Activated B cell treated with CpG ODN at 0.5 μM for 24 hours (primary cell): Measurements from ENCODE around the gene PRSS35. TPM values are rescaled to one million over a fixed set of nuclear protein-coding genes. Genes with fewer than 3 reads are reported as not detected.
"Not testable (repeated sequence)": the region's sequence is repeated elsewhere in the genome, so short reads cannot be mapped to it uniquely, and the experiment has no call there.

Experiments
- ATAC-seq: fragments of 200-7000 bp; cut with Tn5 transposase; one replicate; pipeline ENCODE4 v1.10.0; 2021; ENCODE audit warnings: low read depth, mild to moderate bottlenecking, moderate library complexity
- CTCF ChIA-PET: fragments of 350-600 bp; sonication (Branson Sonifier 250); formaldehyde crosslinking; loops from one replicate; lab custom pipeline; 2021; ENCODE audit warnings: antibody characterized with exemption; lab: Charles Lee
- POLR2A ChIA-PET: fragments of 350-600 bp; sonication (Branson Sonifier 250); formaldehyde crosslinking; loops from one replicate; lab custom pipeline; 2021; ENCODE audit warnings: antibody characterized with exemption; lab: Charles Lee
- DNase-seq: peaks from one replicate; pipeline ENCODE4 v3.0.0; 2022
- H3K27ac Mint-ChIP-seq: one replicate; pipeline ENCODE4 v1.8.0; 2020; ENCODE audit warnings: mixed read lengths
- H3K27me3 Mint-ChIP-seq: one replicate; pipeline ENCODE4 v1.8.0; 2021; ENCODE audit warnings: mixed read lengths
- H3K36me3 Mint-ChIP-seq: one replicate; pipeline ENCODE4 v1.8.0; 2021; ENCODE audit warnings: low read depth, mixed read lengths
- H3K4me1 Mint-ChIP-seq: one replicate; pipeline ENCODE4 v1.8.0; 2021; ENCODE audit warnings: mixed read lengths
- H3K4me3 Mint-ChIP-seq: one replicate; pipeline ENCODE4 v1.8.0; 2020; ENCODE audit warnings: mild to moderate bottlenecking, mixed read lengths
- H3K9me3 Mint-ChIP-seq: one replicate; pipeline ENCODE4 v1.8.0; 2020; ENCODE audit warnings: mixed read lengths
- intact Hi-C: fragments of 100-400 bp; cut with micrococcal nuclease; formaldehyde crosslinking; loops from one replicate; pipeline ENCODE4 v1.15.1; 2024
- total RNA-seq: library from RNA; stranded (reverse); gene quantifications from 2 replicates; pipeline ENCODE4 v1.2.3, GENCODE V29; 2022
- TF ChIP-seq, protein P1 (sequence below): fragments of 200-600 bp; IDR thresholded peaks from one replicate; pipeline ENCODE4 v1.8.0; 2022; ENCODE audit warnings: antibody characterized with exemption, mild to moderate bottlenecking

Gene PRSS35
- total RNA-seq, 1 donor from 2014 or later = not detected

DNA sequence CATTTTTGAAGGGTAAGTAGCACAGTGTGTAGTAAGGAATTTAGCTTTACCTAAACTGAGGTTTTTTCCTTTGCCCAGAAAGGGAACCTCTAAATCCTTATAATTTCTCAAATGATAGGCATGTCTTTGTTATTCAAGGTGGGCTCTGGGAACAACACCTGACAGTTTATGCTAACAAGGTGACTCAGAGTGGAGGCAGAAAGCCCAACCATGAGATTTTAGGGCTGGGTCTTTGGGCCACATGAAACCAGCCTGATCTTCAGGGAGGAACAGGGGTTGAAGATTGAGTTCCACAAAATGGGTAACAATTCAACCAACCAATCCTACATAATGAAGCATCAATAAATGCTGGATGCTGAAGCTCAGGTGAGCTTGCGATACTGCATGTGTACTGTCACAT lies 46.6 kb downstream of the PRSS35 start:
- TF ChIP-seq, protein P1, sequence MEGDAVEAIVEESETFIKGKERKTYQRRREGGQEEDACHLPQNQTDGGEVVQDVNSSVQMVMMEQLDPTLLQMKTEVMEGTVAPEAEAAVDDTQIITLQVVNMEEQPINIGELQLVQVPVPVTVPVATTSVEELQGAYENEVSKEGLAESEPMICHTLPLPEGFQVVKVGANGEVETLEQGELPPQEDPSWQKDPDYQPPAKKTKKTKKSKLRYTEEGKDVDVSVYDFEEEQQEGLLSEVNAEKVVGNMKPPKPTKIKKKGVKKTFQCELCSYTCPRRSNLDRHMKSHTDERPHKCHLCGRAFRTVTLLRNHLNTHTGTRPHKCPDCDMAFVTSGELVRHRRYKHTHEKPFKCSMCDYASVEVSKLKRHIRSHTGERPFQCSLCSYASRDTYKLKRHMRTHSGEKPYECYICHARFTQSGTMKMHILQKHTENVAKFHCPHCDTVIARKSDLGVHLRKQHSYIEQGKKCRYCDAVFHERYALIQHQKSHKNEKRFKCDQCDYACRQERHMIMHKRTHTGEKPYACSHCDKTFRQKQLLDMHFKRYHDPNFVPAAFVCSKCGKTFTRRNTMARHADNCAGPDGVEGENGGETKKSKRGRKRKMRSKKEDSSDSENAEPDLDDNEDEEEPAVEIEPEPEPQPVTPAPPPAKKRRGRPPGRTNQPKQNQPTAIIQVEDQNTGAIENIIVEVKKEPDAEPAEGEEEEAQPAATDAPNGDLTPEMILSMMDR = no peak
- no peak for ATAC-seq
- Mint-ChIP-seq H3K27me3 (no peaks in the 10 kb centered on the region), H3K9me3 (peaks cover 2% of the 10 kb centered on the region), H3K36me3 (no peaks in the 10 kb centered on the region), H3K4me1 (no peaks in the 10 kb centered on the region), H3K27ac (no peak overlapping the region), H3K4me3 (no peak overlapping the region)
- DNase-seq = no peak
- ChIA-PET POLR2A (no interaction called here), CTCF (no interaction called here)
- intact Hi-C loops = no loop called here

DNA sequence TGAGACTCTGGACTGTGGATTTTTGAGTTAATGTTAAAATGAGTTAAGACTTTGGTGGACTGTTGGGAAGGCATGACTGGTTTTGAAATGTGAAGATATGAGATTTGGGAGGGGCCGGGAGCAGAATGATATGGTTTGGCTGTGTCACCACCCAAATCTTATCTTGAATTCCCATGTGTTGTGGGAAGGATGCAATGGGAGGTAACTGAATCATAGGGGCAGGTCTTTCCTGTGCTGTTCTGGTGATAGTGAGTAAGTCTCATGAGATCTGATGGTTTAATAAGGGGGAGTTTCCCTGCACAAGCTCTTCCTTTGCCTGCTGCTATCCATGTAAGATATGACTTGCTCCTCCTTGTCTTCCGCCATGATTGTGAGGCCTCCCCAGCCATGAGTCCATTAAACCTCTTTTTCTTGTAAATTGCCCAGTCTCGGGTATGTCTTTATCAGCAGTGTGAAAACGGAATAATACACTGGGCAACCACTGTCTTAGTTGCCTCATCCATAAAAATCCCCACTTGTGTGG lies 59.4 kb downstream of the PRSS35 start:
- H3K4me1 Mint-ChIP-seq, intact Hi-C loops, DNase-seq, CTCF ChIA-PET, H3K9me3 Mint-ChIP-seq, H3K36me3 Mint-ChIP-seq, POLR2A ChIA-PET, ATAC-seq, H3K4me3 Mint-ChIP-seq, H3K27ac Mint-ChIP-seq, H3K27me3 Mint-ChIP-seq: not testable (repeated sequence)

DNA sequence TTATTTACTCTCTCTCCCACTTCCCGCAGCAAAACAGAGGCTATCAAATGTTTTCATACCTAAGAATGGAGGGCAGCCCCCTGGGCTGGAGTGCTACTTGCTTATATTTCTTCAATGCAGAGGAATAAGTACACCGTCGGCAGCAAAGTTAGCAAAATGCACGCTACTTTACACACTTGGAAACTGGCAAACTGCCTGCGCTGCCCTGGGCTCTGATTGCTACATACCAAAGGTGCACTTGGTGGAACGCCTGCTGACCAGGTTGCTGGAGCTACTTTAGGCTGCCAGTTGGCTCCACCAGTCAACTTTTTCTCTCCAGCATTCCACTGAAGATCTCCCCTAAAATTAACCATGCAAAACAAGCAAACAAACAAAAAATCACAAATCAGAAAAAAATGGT lies 62.4 kb downstream of the PRSS35 start:
- intact Hi-C loops = no loop called here
- no peaks in the 10 kb centered on the region for H3K36me3 Mint-ChIP-seq
- no peaks in the 10 kb centered on the region for H3K4me1 Mint-ChIP-seq

More for the DNA sequence above, 62.4 kb downstream of the PRSS35 start:
- POLR2A ChIA-PET = no interaction called here
- ATAC-seq (no peak), DNase-seq (no peak)
- Mint-ChIP-seq H3K4me3 (no peak overlapping the region), H3K27ac (no peak overlapping the region), H3K27me3 (no peaks in the 10 kb centered on the region), H3K9me3 (no peaks in the 10 kb centered on the region)
- CTCF ChIA-PET = no interaction called here
- TF ChIP-seq, protein P1 = no peak

Other genes starting within 250 kb of the PRSS35 start
- gene ME1, start 81.5 kb upstream of the PRSS35 start, total RNA-seq = not detected in 2 replicates
- gene SNAP91, start 196.6 kb downstream of the PRSS35 start, total RNA-seq = not detected in 2 replicates